H1 (cell line): ENCODE measurements around the gene PLCB1.

Experiments
- CTCF ChIP-seq, 3 experiments: IDR thresholded peaks; 1 replicate in 2 of 3; 2 replicates in 1 of 3; pipeline versions ENCODE4 v1.5.1 to v1.6.1; 2011; ENCODE audit warnings: low read length in 3 of 3, mild to moderate bottlenecking in 3 of 3, inconsistent platforms in 2 of 3, low read depth in 1 of 3, moderate library complexity in 1 of 3; ENCODE audit not compliant: insufficient read depth in 1 of 3; ENCODE audit errors: control extremely low read depth in 1 of 3
- JUND ChIP-seq: IDR thresholded peaks from 2 replicates; pipeline ENCODE4 v1.6.1; 2011; ENCODE audit warnings: mild to moderate bottlenecking, improper control_type of control experiment, low read length
- KDM1A ChIP-seq: fragments of 200-600, 300-600 bp; sonication (generic); IDR thresholded peaks from 2 replicates; pipeline ENCODE4 v1.7.1; 2016; ENCODE audit warnings: mild to moderate bottlenecking, low read length, borderline replicate concordance
- POLR2AphosphoS5 ChIP-seq: IDR thresholded peaks from 2 replicates; pipeline ENCODE4 v1.6.1; 2011; ENCODE audit warnings: low read depth, low read length
- YY1 ChIP-seq: IDR thresholded peaks from 2 replicates; pipeline ENCODE4 v1.6.1; 2011; ENCODE audit warnings: low read depth, mild to moderate bottlenecking, low read length

DNA sequence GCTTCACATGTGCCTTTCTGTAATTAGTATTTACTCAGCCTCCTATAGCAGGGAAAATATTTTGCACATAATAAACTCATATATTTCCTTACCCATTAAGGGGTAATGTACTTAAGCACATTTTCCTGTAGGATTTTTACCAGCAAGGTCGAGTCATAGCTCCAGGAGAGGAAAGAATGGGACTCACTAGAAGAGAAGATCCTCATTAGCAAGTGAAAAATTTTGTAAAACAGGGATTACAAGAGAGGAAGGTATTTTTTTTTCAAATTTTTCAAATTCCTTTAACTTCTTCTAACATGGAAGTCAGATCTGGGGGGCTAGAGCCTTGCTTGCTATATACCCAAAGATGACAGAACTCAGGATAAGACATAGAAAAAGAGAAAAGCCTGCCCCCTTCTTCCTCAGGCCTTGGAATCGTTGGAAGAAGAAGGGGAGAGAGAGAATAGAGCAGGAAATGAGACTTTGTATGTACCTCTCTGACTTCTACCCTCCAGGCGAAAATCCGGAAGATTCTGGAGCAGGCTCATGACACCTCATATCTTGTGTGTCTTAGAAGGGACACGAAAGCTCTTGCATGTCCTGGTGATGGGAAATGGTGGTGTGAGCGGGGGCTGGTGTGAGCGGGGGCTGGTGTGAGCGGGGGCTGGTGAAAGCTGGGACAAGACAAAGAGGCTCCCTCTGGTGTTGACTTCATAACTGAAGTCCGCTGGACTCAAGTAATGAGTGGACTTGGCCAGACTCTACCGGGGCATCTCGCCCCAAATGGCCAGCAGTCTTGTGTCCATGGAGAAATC, 679.9 kb downstream of the PLCB1 start:
- no peak for TF ChIP-seq JUND
- TF ChIP-seq POLR2AphosphoS5 = no peak
- TF ChIP-seq YY1 = no peak
- TF ChIP-seq CTCF (IDR thresholded peaks at IDR 0.05; ENCODE audit: control extremely low read depth in 1 of 3, insufficient read depth in 1 of 3, low read depth in 1 of 3, low read length in 3 of 3) = 0 out of 4 replicates have a peak, but pooled peaks of 1 of the 3 experiments have one; percentile 5
- TF ChIP-seq KDM1A = no peak
